Calu3 (cell line): ENCODE data around the gene CDC42EP1. TPM values are rescaled to one million over a fixed set of nuclear protein-coding genes. Genes with fewer than 3 reads are reported as not detected.
A peak's percentile ranks its signal among the peaks of the same experiment; 100 is the strongest.
"Not testable (repeated sequence)": the region's sequence is repeated elsewhere in the genome, so short reads cannot be mapped to it uniquely, and the experiment has no call there.

Source experiments
- BruUV-seq: library from RNA; stranded (reverse); fragments of 400-500 nt; replicated peaks from 2 replicates; lab custom pipeline; 2021; lab: Mats Ljungman, UMichigan
- CTCF ChIA-PET: fragments of 300-600 bp; sonication (Branson Sonifier 250); formaldehyde crosslinking; loops from one replicate; lab custom pipeline; 2022; ENCODE audit warnings: antibody characterized with exemption; lab: Charles Lee
- DNase-seq: peaks from one replicate; pipeline ENCODE4 v3.0.0; 2022
- H3K27ac Mint-ChIP-seq: one replicate; pipeline ENCODE4 v1.8.0; 2022; ENCODE audit warnings: mixed read lengths; ENCODE audit not compliant: unreplicated experiment
- H3K27me3 Mint-ChIP-seq: one replicate; pipeline ENCODE4 v1.8.0; 2022; ENCODE audit warnings: mixed read lengths; ENCODE audit not compliant: unreplicated experiment
- H3K36me3 Mint-ChIP-seq: one replicate; pipeline ENCODE4 v1.8.0; 2022; ENCODE audit warnings: mild to moderate bottlenecking, moderate library complexity, mixed read lengths; ENCODE audit not compliant: insufficient read depth, unreplicated experiment
- H3K4me1 Mint-ChIP-seq: one replicate; pipeline ENCODE4 v1.8.0; 2022; ENCODE audit warnings: mild to moderate bottlenecking, low read depth, mixed read lengths; ENCODE audit not compliant: unreplicated experiment
- H3K4me3 Mint-ChIP-seq: one replicate; pipeline ENCODE4 v1.8.0; 2022; ENCODE audit warnings: mild to moderate bottlenecking, low read depth, moderate library complexity, mixed read lengths; ENCODE audit not compliant: unreplicated experiment
- H3K9me3 Mint-ChIP-seq: one replicate; pipeline ENCODE4 v1.8.0; 2022; ENCODE audit warnings: low read depth, mixed read lengths; ENCODE audit not compliant: unreplicated experiment
- intact Hi-C: fragments of 100-400 bp; cut with micrococcal nuclease; formaldehyde crosslinking; loops from one replicate; pipeline ENCODE4 v1.10.0; 2022; ENCODE audit not compliant: unreplicated experiment
- total RNA-seq: library from RNA; stranded (reverse); gene quantifications from 2 replicates; pipeline ENCODE4 v1.2.3, GENCODE V29; 2022
- TF ChIP-seq, protein P1 (sequence below): fragments of 200-600 bp; IDR thresholded peaks from one replicate; pipeline ENCODE4 v1.8.0; 2022; ENCODE audit warnings: antibody characterized with exemption; ENCODE audit not compliant: unreplicated experiment

The CDC42EP1 gene
- total RNA-seq, 1 experiment from 2014 or later, result 162 TPM

DNA sequence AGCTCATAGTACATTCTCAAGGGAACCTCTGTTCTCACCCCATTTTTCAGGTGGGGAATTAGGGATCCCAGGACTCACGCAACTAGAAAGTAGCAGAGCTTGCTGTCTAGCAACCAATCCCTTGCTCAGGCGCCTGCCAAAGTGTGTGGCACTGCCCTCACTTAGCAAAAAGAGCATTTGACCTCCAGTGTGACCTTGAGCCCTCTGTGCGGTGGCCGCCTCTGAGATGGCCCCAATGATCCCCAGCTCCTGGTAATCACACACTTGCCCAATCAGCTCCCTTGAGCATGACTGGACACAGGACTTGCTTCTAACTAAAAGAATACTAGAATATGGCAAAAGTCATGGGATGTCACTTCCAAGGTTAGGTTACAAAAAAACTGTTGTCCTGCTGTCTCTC is 22.2 kb downstream of the CDC42EP1 start:
- Mint-ChIP-seq H3K4me3 (no peak overlapping the region), H3K4me1 (peaks cover 21% of the 10 kb centered on the region), H3K27ac (no peak overlapping the region), H3K36me3 (peaks cover 11% of the 10 kb centered on the region), H3K9me3 (no peaks in the 10 kb centered on the region), H3K27me3 (no peaks in the 10 kb centered on the region)
- CTCF ChIA-PET, result interaction anchor here (3.3 kb wide), 1 partner anchor 10 kb away, joined by 23 read pairs; no protein-coding TSS in a partner anchor
- BruUV-seq, result no TSS peak
- DNase-seq, result no peak
- TF ChIP-seq, protein P1, sequence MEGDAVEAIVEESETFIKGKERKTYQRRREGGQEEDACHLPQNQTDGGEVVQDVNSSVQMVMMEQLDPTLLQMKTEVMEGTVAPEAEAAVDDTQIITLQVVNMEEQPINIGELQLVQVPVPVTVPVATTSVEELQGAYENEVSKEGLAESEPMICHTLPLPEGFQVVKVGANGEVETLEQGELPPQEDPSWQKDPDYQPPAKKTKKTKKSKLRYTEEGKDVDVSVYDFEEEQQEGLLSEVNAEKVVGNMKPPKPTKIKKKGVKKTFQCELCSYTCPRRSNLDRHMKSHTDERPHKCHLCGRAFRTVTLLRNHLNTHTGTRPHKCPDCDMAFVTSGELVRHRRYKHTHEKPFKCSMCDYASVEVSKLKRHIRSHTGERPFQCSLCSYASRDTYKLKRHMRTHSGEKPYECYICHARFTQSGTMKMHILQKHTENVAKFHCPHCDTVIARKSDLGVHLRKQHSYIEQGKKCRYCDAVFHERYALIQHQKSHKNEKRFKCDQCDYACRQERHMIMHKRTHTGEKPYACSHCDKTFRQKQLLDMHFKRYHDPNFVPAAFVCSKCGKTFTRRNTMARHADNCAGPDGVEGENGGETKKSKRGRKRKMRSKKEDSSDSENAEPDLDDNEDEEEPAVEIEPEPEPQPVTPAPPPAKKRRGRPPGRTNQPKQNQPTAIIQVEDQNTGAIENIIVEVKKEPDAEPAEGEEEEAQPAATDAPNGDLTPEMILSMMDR, result no peak
- intact Hi-C loops, result no loop called here

DNA sequence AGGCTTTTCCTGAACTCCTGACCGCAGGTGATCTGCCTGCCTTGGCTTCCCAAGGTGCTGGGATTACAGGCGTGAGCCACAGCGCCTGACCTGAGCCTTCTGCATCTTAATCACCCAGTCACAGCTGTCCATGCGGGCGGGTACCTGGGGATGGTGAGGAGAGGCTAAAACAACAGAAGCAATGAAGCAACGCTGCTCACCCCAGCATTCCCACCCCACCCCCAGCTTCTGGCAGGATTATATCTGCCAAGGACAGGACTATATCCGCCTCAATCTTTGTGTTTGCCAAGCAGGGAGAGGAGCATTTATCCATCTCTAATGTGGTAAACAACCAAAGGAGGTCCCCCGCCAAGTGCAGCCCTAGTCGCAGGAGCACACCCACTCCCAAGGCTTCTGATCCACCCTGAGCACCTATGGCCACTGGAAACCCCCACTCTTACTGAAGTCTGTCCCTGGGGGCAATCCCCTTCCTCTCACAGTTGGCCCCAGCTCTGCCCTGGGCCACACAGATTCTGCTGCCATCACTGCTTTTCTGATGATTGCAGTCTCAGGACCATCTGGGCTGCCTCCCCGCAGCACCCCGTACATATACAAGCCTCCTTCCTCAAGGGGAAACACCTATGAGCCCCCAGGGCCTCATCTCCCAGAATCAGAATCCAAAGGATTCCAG is 28.4 kb downstream of the CDC42EP1 start:
- CTCF ChIA-PET, result interaction anchor here (1.4 to 1.8 kb wide), 3 partner anchors 9 to 47 kb away, joined by 5 read pairs; partner anchors contain the start of gene LGALS2
- H3K4me1 Mint-ChIP-seq, result peaks cover 19% of the 10 kb centered on the region
- no peak overlapping the region for H3K27ac Mint-ChIP-seq
- intact Hi-C loops, result no loop called here
- no peaks in the 10 kb centered on the region for H3K9me3 Mint-ChIP-seq
- no peaks in the 10 kb centered on the region for H3K27me3 Mint-ChIP-seq
- no peak overlapping the region for H3K4me3 Mint-ChIP-seq
- no peak for DNase-seq
- H3K36me3 Mint-ChIP-seq, result peaks cover 5% of the 10 kb centered on the region
- TF ChIP-seq, protein P1, result no peak
- BruUV-seq, result no TSS peak

DNA sequence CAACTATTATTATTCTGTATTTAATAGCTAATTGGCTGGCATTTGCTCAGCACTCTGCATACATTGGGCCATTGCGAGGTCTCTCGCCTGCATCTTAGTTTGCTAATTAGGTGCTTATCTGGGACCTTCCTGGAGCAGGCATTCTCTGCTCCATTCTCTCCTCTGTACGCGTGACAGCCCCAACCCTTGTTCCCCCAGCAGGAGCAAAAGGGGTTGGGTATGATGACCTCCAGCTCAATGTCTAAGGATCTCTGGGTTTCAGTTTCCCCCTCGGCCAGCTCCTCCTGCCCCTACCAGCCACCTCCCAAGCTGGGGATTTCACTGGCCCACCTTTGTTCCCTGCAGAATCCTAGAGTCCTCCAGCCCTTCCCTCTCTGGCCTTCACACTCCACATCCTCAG is 29.4 kb downstream of the CDC42EP1 start:
- intact Hi-C loops, result no loop called here
- no TSS peak for BruUV-seq
- no peak overlapping the region for H3K27ac Mint-ChIP-seq
- peaks cover 7% of the 10 kb centered on the region for H3K36me3 Mint-ChIP-seq
- no peaks in the 10 kb centered on the region for H3K9me3 Mint-ChIP-seq
- H3K4me3 Mint-ChIP-seq, result no peak overlapping the region
- CTCF ChIA-PET, result interaction anchor here (1.6 to 1.8 kb wide), 2 partner anchors 10 to 48 kb away, joined by 5 read pairs; partner anchors contain the start of gene LGALS2
- no peak for DNase-seq
- peaks cover 28% of the 10 kb centered on the region for H3K4me1 Mint-ChIP-seq
- H3K27me3 Mint-ChIP-seq, result no peaks in the 10 kb centered on the region
- TF ChIP-seq, protein P1, result no peak

DNA sequence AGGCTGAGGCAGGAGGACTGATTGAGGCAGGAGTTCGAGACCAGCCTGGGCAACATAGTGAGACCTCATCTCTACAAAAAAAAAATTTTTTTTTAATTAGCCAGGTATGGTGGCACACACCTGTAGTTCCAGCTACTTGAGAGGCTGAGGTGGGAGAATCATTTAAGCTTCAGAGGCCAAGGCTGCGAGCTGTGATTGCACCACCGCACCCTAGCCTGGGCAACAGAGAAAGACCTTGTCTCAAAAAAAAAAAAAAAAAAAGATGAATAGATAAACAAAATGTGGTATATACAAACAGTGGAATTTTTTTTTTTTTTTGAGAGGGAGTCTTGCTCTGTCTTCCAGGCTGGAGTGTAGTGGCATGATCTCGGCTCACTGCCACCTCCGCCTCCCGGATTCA is 30.8 kb downstream of the CDC42EP1 start:
- Mint-ChIP-seq H3K4me1 (peaks cover 30% of the 10 kb centered on the region), H3K27ac (peak overlapping the region; percentile 36)
- CTCF ChIA-PET, result interaction anchor here (0.6 to 1.2 kb wide), 5 partner anchors 11 to 62 kb away, joined by 3 to 8 read pairs (median 5); no protein-coding TSS in a partner anchor
- H3K36me3 Mint-ChIP-seq, DNase-seq, BruUV-seq, H3K9me3 Mint-ChIP-seq, H3K4me3 Mint-ChIP-seq, intact Hi-C loops, H3K27me3 Mint-ChIP-seq: not testable (repeated sequence)
